ENCODE results near the gene DRAM1.

- TF ChIP-seq CTCF (IDR thresholded peaks at IDR 0.05; ENCODE audit: insufficient read depth, low read length) (no peak), POLR2AphosphoS5 (IDR thresholded peaks at IDR 0.05; ENCODE audit: low read depth) (no peak), GABPA (IDR thresholded peaks at IDR 0.05; ENCODE audit: low read depth) (no peak)
These were observed 63.1 kb downstream of the DRAM1 start for GRCh38 chr12:101940400-101940950.

Measured in HL-60 (cell line).